NOMO-1 (cell line): ENCODE results near the gene TWF1.
"Not testable (repeated sequence)": the region's sequence is repeated elsewhere in the genome, so short reads cannot be mapped to it uniquely, and the experiment has no call there.

ENCODE experiments used
- DNase-seq, 2 experiments: peaks; one replicate each; lab custom pipeline; 2025; ENCODE audit not compliant: unreplicated experiment in 2 of 2; lab: John Stamatoyannopoulos, UW

TWF1 gene

DNA sequence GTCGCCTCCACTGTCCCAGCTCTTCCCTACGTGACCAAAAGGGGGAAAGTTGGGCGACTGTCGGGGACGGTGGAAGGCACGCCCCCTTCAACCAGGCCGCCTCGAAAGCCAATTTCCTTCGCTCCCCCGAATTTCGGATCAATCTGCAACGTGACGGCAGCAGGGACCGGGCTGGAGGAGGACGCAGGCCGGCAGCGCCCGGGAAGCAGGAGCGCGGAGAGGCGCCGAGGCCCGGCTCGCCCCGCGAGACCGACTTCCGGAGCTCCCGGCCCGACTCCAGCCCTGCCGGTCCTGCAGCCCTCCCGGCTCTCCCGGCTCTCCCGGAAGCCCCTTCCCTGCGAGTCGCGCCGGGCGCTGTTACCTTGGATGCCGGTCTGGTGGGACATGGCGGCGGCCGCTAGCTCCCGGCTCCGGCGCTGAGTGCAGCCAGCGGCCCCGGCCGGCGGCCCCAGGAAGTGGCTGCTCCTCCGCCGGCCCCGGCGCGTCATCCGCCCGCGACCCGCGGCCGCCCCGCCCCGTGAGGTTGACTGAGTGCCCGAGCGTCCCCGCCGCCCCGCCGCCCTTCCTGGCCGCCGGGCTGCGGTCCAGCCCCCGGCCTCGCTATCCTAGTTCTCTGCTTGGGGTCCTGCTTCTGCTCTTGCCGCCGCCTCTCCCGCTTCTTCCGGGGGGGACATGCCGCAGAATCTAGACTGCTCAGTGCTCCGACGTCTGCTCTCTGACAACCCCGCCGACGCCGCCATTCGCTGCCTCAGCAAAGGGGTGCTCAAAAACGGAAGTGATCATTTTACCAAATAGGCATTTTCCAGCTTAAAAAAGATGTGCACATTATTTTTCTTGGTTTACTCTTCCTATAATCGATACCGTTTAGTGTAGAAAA lies at the start of gene TWF1:
Gene TWF1 (minus strand): TSS at position 458 of the 877 bp plus-strand sequence. CDS start 72 bp downstream, at position 386.
- DNase-seq, result peak; percentile 78 to 91

DNA sequence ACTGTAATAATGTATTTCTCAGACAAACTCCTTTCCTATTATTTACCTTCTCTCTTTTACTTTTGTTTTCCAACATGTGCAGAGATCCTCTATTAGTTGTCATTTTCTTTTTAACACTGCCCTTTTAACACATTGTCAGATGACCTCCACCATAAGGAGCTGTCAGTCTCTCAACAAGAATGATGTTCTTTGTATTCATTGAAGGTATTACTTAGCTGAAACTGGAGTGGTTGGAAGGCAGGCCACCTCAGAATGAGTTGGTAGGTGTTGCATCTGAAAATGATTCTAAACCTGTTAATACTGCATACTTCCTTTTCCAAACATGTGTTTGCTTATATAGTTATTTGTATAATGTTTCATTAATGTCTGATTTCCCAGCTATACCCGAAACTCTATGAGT lies 46.6 kb upstream of the TWF1 start:
- no peak for DNase-seq

DNA sequence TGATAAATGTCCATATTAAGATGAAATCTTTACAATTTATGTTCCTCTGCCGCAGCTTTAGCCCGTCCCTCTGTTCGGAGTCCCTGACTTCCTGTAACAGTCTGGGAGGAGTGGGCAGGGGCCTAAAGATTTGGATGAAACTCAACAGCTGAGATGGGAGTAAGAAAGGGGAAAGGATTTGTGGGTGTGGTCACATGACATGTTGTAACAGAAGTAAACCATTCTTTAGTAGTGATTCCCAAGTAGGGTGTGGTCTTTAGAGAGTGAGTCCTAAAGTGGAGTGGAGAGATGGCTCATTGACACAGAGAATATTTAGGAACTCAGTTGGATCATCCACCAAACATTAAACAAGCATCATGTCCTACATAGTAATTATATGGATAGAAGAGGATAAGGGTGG lies 42.7 kb upstream of the TWF1 start:
- no peak for DNase-seq

DNA sequence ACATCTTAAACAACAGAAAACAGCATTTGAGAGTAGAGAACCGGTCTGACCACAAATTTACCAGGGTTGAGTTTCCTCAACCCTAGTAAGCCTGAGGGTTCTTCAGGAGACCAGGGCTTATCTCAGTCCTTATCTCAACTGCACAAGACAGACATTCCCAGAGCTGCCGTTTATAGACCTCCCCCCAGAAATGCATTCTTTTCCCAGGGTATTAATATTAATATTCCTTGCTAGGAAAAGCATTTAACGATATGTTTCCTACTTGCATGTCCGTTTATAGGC lies 42.0 kb upstream of the TWF1 start:
- no peak for DNase-seq

DNA sequence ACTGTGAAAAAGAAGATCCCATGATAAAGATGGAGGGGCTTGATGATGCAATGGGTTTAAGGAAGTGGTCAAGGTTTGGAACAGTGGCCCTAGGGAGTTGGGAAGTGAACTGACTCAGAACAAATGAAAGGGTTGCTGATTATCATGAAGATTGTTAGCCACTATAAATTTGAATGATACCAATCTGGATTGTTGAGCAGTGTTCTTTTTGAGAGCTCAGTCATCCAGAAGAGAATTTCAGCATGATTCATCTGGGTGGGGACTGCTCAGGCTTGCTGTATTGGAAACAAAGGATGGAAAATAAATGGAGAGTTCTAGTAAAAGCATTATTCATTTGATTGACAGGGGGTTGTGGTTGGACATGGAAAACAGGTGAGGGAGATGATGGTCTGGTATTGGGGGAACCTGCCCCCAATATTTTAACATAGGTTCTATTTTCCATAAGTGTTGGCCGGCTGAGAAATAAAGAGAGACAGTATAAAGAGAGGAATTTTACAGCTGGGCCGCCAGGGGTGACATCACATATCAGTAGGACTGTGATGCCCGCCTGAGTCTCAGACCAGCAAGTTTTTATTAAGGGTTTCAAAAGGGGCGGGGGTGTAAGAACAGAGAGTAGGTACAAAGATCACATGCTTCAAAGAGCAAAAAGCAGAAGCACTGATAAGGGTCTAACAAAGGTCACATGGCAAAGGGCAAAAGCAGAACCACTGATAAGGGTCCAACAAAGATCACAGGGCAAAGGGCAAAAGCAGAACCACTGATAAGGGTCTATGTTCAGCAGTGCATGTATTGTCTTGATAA lies 41.5 kb upstream of the TWF1 start:
- DNase-seq, result not testable (repeated sequence)

DNA sequence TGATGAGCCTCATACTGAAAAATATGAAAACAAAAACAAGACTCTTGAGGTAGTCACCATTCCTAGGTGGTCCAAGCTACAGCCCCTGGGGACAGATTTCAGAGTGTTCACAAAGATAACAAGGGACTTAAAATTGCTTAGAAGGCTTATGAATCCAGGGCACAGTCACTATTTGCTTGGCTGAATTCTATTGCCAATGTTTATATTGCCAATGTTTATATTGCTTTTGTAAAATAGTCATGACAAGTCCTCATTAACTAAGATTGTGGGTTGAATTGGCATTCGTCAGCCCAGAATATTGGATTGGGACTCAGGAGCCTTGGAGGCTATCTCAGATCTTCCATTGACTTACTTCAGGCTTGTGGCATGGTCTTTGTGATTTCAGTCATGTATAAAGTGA lies 36.1 kb upstream of the TWF1 start:
- DNase-seq, result no peak

DNA sequence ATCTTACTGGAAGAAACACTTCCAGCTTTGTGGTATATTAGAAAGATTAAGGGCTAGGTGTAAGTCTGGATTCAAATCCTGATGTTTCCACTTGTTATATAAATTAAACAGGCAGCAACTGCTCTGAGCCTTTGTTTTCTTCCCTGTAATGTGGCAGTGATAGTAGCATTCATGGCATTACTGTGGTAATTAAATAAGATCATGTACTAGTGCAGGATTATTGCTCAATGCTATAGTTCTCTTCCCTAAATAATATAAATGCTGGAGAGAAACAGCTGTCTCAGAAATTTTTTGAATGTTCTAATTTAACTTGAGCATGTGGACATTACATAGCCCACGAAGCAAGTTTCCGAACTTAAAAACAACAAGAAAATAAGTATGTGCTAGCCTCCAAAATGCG lies 35.1 kb upstream of the TWF1 start:
- no peak for DNase-seq

DNA sequence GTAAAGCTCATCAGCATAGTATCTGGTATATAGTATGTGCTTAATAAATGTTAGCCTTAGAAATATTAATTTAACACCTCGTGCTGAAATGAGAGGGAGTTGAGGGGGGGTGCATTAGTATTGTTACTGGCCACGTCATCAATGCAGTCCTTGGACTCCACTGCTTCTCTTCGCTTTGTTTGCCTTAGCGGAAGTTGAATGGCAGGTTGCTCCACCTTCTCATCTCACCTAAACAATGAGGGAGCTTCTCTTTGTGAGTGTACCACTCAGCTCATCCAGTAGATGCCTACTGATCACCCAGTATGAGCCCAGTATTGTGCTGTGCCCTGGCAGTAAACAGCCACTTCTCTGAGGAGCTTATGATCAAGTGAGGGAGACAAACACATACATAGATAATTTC lies 34.2 kb upstream of the TWF1 start:
- no peak for DNase-seq

DNA sequence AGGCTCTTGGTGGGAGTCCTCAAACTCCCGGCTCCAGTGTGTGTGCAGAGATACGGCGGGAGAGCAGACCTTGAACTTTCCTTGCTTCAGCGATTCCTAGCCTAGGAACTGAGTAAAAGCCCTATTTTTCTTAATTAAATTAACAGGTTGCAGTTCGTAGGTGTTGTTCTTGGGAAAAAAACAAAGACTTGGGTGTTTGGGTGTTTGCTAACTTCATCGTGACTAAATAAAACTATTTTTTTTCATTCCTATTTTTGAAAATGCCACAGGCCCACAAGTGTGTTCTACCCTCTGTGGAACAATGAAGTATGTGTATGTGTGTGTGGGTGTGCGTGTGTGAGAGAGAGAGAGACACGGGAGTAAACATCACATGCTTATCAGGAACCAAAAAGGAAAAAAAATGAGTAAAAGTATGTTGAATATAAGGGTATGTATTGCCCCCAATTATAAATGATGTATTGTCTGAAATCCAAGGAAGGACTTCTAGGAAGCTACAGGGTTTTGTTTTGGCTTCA lies 30.4 kb upstream of the TWF1 start:
- peak in 1 of 2 experiments; percentile 24 for DNase-seq

DNA sequence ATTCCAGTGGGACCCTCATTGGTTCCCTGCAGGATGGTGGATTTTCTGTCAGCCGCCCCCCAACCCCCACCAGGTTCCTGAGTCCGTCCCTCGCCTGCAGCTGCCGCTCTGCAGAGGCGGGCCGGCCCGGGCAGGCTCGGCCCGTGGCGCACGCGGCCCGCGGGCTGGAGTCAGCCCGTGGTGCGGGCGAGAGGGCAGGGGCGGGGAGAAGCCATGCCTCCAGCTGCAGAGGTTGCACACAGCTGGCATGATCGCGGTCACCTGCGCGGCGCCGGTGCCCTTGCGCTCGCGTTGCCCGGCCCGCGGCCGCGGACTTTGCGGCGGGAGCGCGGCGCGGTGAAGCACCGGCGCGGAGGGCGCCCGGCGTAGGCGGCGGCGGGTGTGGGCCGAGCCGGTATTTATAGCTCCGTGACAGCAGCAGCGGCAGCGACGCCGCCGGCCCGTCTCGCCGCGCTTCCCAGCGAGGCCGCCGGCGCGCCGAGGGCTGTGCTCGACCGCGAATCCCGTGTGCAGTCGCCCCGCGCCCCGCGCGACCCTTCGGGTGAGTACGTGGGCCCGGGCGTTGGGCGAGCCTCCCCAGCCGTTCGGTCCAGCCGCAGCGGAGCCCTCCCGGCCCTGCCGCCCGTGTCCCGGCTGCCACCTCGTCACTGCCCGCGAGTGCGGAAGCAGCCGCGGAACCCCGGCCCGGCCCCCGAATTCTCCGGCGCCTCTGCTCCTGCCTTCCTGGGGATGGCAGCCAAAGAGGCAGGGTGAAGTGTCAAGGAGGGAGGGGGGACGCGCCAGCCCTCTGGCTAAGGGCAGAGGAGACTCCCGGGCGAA lies 29.7 kb upstream of the TWF1 start, which contains the start of gene TMEM117:
Gene TMEM117 (plus strand): TSS at position 426 of the 819 bp plus-strand sequence.
- DNase-seq, result peak; percentile 31 to 52

DNA sequence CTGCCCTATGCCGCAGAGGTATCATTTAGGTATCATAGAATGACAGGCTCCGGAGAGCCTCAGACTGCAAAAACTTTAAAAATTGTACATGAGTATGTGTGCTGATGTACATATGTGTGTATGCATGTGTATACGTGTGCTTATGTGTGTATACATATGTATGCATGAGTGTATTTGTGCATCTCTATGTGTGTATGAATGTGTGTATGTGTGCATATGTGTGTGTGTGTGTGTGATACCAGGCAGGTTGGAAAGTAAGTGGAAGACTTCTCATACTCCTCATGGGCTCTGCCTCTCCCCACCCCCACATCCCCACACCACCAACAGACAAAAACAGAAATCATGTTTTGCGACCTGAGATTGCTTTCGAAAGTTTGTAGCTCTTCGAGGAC lies 29.1 kb upstream of the TWF1 start:
- no peak for DNase-seq

DNA sequence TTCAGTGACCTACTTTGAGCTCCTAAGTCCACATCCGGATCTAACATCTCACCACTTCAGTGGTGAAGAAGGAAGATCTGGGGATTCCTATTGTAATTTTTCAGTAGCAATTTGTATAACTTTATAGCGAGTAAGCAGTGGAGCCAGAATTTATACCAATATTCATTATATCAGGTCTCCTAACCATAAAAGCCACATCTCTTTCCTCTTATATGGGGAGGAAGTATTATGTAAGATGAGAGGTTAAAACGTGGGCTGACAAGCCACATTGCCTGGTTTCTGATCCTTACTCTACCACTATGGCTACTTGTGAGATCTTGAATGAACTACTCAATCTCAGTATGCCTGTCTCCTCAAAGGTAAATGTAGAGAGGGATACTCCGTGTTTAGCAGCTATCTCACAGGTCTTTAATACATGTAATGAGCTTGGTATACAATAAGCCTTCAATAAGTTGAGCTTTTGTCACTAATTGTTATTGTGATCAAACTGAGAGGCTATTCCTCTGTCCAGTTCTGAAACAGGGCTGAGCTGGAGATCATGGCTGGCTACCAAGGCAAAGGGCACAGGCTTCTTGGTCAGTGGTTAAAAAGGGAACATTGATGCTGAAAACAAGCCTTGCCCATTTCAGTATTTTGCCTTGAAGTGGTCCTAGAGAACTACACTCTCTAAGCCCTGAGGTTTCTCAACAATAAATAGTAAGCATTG lies 26.5 kb upstream of the TWF1 start:
- DNase-seq, result peak; percentile 23 to 83

DNA sequence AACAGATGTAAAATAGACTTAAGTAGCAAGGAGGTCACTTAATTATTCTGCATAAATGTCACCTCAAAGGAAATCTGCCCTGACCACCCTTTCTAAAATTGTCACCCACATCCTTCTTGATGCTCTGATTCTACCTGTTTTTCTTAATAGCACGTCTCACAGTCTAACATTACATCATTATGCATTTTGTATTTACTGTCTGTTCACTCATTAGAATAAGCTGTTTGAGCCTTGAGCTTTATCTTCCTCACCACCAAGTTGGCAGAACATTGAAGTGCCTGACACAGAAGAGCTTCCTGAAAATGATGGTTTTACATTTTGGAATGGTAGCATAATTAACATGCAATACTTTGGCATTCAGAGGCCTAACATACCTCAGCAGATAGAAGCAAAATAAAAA lies 21.0 kb upstream of the TWF1 start:
- DNase-seq, result no peak

DNA sequence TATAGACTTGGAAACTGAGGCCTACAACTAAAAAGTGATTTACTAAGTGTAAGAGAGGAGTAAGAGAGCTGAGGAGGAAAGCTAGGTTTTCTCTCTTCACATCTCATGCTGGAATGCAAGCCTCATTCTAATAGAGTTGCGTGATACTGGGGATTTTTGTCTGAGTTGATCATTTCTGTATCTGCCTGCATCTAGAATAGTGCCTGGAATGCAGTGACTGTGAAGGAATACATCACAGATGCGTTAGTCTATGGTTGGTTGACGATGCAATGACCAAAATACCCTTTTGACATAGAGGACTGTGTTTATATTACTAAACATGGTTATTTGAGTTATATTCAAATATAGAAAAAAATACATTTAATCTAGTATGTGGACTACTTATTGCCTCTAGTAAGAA lies 20.6 kb upstream of the TWF1 start:
- DNase-seq, result no peak

DNA sequence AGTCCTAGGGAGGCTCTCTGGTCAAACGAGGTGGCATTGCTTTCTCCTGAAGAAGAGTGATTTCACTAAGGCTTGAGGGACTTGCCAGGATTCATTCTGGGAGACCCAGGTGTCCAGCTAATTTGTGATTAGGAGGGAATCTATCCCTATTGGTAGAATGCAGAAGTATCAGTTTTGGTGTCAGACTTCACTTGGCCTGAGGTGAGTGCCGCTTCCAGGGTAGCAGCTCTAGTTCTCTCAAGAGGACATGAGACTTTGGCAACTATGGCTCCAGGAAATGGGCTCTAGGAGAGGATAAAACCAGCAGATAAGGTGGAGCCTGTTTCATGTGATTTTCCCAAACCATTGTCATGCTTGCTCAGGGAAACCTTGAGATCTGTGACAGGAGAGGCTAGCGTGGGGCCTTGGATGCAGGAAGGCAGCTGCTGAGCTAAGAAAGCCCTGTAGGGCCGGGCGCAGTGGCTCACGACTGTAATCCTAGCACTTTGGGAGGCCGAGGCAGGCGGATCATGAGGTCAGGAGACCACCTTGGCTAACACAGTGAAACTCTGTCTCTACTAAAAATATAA lies 18.2 kb upstream of the TWF1 start:
- no peak for DNase-seq

DNA sequence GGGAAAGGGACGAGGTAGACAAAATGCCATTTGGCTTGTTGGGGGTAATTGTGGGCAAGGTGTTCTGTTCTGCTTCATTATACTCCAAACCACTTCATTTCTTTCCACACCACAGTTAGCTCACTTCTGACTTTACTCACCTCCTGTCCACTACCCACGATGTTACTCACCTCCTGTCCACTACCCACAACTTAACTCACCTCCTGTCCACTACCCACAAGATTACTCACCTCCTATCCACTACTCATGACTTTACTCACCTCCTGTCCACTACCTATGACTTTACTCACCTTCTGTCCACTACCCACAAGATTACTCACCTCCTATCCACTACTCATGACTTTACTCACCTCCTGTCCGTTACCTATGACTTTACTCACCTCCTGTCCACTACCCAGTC lies 10.1 kb upstream of the TWF1 start:
- no peak for DNase-seq

DNA sequence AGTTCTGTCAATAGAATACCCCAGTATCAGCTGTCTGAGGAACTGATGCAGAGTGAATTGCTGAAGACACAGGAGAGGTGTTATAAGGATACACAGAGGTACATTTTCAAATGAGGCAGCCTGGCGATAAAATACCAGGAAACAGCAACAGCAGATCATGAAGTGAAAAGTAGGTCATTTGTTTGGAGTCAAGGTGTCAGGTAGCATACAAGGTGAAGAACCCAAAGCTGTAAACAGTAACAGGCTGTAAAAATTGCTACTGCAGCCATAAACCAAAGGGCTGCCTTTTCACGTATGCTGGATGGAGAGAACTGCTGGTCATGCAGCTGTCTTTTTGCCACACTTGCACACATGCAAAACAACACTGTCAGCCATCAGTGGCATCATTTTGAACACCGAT lies 9.3 kb upstream of the TWF1 start:
- DNase-seq, result no peak

DNA sequence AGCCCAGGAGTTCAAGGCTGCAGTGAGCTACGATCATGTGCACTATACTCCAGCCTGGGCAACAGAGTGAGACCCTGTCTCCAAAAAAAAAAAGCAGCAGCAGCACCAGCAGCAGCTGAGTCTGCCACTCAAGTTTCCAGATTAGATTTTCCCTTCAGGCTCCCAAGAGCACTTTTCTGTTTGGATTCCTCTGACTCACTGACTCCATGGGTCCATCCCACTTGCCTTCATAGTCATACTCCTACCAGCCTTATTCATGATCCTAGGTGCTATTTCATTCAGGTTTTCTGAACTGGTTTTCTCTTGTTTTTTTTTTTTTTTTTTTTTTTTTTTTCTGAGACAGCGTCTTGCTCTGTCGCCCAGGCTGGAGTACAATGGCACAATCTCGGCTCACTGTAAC lies 6.8 kb upstream of the TWF1 start:
- DNase-seq, result no peak

DNA sequence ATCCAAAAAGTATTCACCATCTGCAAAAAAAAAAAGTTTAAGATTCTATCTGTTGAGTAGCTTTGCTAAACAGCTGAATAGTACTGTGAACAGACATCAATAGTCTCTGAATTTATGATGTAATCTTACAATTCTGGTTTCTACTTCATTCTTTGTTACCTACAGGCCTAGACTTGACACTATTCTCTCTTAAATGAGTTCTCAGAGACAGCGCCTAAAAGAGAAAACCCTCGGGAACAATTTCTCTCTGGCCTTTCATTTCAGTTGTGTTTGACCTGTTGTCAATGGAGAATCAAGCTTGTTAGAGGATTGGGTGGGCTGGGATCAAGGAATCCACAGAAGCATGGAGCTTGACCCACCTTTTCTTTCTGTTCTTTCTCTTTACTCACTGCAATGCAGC lies 5.9 kb upstream of the TWF1 start:
- no peak for DNase-seq

DNA sequence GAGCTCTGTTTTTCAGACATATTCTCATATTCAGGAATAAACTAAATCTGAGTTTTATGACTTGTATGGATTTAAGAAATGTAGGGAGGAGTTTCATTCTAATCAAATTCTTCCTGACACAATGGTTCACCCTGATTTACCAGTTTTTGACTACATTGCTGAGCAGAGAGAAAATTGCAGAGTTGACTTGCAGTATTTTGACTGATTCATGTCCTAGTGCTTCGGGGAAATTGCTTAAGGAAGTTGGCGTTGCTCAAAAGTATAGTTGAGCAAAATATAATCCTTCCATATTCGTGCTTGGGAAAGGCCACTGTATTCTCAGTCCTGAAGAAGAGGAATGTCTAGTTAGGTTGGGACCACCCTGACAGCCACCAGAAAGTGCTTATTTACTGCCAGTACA lies 1.3 kb upstream of the TWF1 start:
- DNase-seq, result peak; percentile 33 to 54
